Sigmoid colon (tissue), 4 donors: Measurements from ENCODE around the gene MMP2.

Experiments
- EP300 ChIP-seq, 4 donors: sonication (generic); formaldehyde crosslinking; IDR thresholded peaks; one replicate each; pipeline ENCODE4 v1.6.1; 2017; ENCODE audit warnings: antibody characterized with exemption in 4 of 4
- POLR2A ChIP-seq, 2 donors: fragments of 450-650 bp; IDR thresholded peaks; one replicate each; pipeline ENCODE4 v1.6.1; 2016; ENCODE audit warnings: antibody characterized with exemption in 2 of 2, mild to moderate bottlenecking in 2 of 2, moderate library complexity in 2 of 2
- POLR2AphosphoS5 ChIP-seq, 4 donors: sonication (generic); formaldehyde crosslinking; IDR thresholded peaks; one replicate each; pipeline ENCODE4 v1.6.1; 2017; ENCODE audit warnings: antibody characterized with exemption in 4 of 4
- TF ChIP-seq, protein P1 (sequence below), 4 experiments: fragments of 450-650 bp in 3 of 4; fragments of 200-600 bp in 1 of 4; IDR thresholded peaks; one replicate each; pipeline ENCODE4 v1.5.1; 2016 to 2019; ENCODE audit warnings: antibody characterized with exemption in 4 of 4, mild to moderate bottlenecking in 3 of 4, moderate library complexity in 2 of 4

DNA sequence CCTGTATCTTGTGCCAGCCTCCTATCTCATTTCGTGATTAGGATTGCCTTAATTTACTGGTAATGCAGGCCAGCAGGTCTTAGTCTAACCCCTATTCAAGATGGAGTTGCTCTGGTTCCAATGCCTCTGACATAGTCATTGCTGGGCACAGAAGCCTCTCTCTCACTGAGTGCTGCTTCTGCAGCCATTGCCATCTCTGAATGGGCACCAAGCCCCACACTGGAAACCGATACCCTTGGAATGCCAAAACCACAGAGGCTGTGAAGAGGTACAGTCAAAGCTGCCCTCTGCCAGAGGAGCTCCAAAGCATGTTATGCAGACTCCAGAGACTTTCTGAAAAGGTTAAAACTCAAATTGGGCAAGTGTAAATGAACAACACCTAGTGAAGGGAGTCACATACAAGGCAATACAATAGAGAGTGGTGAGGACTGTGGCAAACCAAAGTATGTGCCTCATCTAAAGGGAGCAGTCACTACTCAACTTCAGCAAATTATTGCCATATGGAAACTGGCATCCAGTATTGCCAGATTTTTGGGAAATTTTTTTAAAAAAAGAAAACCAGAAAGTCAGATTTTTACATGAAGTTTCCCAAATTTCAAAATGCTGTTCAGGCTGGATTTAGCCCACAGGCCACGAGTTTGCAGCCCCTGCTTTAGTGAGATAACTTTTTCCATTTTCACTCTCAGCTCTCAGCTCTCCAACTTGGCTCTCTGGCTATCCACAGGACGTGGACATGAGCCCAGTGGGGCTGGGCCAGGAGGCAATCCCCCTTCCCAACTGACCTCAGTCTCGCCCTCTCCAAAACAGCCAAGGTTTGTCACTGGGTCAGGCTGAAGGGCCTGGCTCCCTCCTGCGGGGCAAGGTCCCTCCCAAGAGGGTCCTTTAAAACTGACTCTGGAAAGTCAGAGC is 2.1 kb upstream of the MMP2 start:
- TF ChIP-seq POLR2A (IDR thresholded peaks at IDR 0.05), result no peak
- TF ChIP-seq, protein P1, sequence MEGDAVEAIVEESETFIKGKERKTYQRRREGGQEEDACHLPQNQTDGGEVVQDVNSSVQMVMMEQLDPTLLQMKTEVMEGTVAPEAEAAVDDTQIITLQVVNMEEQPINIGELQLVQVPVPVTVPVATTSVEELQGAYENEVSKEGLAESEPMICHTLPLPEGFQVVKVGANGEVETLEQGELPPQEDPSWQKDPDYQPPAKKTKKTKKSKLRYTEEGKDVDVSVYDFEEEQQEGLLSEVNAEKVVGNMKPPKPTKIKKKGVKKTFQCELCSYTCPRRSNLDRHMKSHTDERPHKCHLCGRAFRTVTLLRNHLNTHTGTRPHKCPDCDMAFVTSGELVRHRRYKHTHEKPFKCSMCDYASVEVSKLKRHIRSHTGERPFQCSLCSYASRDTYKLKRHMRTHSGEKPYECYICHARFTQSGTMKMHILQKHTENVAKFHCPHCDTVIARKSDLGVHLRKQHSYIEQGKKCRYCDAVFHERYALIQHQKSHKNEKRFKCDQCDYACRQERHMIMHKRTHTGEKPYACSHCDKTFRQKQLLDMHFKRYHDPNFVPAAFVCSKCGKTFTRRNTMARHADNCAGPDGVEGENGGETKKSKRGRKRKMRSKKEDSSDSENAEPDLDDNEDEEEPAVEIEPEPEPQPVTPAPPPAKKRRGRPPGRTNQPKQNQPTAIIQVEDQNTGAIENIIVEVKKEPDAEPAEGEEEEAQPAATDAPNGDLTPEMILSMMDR (IDR thresholded peaks at IDR 0.05), result no peak
- peak in 1 of 4 donors; percentile 43 for TF ChIP-seq POLR2AphosphoS5 (IDR thresholded peaks at IDR 0.05)
- TF ChIP-seq EP300 (IDR thresholded peaks at IDR 0.05), result no peak
